HuH-7 (cell line): ENCODE data around the gene TNS3.

Source experiments
- DNase-seq: peaks from one replicate; pipeline ENCODE4 v3.0.0; 2011; ENCODE audit warnings: low spot score

TNS3 gene

DNA sequence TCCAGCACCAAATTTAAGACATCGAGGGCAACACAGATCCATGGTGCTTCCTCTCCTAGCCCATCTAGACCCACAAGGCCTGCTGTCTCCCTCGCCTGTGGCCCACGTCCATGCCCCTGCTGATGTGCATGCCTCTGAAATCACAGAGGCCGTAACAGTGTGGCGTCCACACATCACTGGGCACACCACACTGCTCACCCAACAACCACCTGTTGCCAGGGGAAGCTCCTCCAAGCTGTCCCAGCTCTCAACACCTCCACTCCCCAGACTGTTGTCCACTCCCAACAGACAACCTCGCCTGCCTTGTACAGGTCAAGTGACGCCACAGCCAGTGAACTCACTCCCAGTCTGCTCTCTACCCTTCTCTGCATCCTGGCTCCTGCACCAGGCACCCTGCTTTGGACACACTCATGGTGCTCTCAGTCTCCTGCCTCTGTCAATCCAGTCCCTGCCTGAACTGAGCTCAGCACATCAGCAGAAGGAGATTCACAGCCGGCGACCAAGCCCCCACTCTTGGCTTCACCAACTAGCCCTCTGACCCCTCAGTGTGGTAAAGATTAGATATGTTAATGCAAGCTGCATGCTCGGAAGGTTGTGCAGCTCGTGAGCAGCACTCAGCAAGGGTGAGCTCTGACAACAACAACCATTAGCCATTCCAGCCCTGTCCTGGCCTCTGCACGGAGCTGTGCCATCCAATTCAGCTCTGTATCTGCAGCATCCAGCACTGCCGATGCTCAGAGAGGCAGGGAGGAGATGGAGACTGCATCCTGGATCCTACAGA lies 197.0 kb downstream of the TNS3 start:
- no peak for DNase-seq

DNA sequence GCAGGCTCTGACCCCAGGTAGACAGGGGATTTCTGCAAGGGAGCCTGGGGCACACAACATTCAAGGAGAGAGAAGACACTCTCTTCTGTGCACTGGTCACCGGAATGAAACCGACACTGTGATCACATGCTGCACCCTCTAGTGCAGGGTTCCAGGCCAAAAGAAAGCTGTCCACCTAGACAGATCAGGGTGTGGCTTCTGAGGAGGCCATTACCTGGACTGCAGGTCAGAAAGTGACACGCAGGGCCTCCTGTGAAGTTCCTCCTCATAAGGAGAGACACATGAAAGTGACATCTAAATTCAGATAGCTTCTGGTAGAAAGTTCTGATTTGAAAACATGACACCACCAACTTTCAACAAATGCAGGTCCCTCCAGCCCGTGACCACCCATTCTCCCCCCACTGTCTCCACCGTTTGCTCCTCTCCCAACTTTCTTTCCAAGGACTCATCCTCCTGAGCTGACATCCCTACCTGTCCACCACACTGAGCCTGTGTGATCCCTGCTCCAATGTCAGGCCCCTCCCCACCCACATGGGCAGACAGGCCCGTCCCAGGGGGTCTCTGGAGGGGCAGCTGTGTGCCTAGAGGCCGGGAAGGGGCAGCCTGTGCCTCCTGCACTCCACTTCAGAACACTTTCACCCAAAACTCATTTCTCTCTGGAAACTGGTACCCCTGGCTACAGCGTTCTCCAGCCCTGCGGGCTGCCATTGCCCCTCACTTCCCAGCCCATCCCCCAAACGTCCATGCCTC lies 198.0 kb downstream of the TNS3 start:
- no peak for DNase-seq

DNA sequence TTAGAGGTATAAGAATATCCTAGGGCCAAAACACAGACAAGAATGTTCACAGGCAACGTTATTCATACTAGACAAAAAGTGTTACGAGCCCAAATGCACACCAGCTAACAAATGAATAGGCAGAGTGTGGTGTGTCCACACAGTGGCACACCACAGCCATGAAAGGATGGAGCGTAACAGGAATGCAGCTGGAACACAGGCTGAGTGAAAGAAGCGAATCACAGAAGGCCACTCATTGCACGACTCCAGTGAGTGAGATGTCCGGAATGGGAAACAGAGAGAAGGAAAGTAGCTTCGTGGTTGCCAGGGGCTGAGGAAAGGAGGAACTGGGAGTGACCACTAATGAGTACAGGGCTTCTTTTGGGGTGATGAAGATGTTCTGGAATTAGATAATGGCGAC lies 198.8 kb downstream of the TNS3 start:
- DNase-seq = no peak

DNA sequence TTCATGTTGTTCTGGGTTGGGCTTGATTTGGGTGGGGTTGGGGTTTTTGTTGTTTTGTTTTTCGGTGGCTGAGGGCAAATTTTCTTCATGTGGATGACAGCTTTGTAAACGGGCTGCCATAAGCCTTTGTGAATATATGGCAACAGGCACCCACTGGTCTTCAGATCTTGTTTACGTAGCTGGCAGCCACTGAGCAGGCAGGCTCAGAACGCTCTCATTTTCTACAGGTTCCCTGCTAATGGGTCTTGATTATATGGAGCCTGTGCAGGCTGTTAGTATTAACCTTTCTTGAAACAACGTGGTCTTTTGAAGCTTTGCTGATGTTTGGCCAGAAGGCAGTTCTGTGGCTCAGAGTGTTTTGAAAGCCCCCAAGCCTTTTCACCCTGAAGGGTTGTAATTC lies 199.7 kb downstream of the TNS3 start:
- no peak for DNase-seq

DNA sequence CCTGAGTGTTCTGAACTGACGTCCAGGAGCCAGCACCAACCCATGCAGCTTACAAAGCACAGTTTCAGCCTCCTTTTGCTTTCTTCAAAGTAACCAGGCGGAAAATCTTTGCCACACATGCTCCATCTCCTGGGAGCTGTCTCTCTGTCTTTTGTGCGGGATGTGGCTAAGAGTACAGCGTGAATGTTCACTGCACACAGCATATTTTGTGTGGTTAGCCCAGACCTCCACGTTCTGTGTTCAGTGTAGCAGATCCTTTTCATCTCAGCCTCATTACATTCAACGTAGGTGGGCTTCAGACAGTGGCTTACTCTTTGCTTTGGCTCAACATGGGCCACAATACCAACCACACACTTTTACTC lies 200.8 kb downstream of the TNS3 start:
- DNase-seq = no peak

GRCh38 chr7:47380325-47381133 lies 201.4 kb downstream of the TNS3 start:
- DNase-seq = peak; percentile 48

- peak; percentile 55 for DNase-seq
Measured at GRCh38 chr7:47379629-47380324, 202.1 kb downstream of the TNS3 start.

DNA sequence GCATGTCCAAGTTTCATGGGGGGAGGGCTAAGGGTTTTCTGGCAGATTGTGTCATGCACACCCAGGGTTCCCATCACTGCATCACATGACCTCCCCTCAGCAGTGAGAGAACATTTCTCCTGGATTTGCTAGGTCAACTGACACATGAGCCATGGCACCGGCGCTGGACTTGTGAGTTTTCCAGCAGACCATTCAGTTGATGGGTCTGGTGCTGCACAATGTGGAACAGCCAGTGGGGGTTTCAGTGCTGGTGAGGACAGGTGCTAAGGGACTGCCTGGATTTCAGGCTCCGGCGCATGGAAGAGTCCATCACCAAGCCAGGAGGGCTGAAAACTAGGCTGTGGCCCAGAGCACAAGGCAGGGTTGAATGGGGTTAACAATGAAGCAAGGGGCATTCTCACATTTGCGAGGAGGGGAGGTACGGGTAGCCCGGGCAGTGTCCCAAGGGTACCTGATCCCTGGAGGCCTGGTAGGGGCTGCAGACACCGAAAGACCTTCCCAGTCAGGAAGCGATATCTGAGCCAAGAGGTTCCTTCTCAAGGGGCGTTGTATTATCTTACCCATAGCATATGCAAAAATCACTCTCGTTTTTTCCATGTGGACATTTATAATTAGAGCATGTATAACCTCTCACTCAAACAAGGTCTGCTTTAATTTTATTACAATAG lies 203.0 kb downstream of the TNS3 start:
- no peak for DNase-seq

DNA sequence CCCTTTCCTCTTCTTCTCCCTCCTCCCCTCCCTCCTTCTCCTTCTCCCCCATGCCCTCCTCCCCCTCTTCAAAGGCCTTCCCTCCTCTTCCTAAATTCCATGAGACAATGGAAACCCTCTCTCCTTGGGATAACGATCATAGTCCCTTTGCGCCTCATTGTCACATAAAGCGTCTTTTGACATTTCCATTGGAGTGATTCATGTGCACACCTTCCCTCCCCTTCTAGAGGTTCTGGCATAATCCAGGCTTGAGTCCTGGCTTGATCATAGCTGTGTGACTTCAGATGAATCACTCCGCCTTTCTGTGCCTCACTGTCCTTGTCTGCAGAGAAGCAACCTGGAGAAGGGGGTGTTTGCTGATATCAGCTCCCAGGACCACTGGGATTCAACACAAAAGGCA lies 204.2 kb downstream of the TNS3 start:
- no peak for DNase-seq

GRCh38 chr7:47376991-47377616 lies 204.8 kb downstream of the TNS3 start:
- no peak for DNase-seq

DNA sequence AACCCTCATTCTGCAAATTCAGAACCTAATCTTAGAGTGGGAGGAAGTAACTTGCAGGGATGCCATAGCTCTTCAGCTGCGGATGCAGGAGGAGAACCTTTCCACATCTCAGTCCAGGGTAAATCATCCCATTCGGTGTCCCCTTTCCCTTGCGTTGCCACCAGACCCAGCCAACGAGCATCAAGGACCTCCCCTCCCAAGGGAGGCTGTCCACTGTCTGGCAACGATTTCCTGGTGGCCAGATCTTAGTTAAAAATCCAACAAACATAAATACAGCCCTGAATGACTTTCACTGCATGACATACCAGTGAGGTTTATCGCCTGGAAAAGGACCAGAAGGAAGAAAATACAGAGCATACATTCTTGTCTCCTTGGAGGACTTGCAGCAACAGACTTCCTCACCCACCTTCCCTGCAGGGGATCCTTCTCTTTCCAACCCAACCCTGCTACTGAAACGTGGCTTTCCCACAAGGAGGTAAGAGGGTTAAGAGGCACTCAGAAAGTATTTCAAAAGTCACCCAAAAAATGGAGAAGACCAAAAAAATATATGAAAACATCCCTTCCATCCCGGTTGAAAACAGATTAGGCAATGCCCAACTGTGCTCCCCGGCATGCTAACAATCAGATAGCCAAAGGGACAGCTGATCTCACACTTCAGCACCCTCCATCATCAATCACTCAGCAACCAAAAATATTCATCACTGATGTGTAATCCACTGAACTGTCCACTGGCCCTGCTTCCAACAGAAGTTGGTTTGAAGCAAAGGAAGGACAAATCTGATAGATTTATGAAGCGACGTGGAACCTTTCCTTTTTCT lies 206.6 kb downstream of the TNS3 start:
- no peak for DNase-seq

DNA sequence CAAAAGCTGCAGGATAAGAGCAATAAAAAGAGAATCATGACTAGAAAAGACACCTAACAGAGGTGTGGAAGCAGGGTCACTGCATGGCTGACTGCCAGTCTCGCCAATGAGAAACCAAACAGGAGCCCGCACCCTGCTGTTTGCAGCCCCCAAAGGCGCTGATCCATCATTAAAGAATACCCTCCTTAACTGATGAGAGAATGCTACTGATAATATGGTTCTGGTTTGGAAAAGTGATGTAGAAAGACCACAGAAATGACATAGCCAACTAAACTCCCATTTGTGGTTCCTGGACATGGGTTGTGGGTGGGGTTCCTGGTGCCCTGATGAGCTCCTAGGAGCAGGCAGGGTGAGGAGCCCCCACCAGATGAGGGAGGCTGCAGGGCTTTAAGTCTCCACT lies 207.4 kb downstream of the TNS3 start:
- no peak for DNase-seq

- DNase-seq = no peak
Measured at GRCh38 chr7:47373871-47374451, 207.9 kb downstream of the TNS3 start.

- peak; percentile 34 for DNase-seq
Measured at GRCh38 chr7:47371733-47372368, 210.1 kb downstream of the TNS3 start.

DNA sequence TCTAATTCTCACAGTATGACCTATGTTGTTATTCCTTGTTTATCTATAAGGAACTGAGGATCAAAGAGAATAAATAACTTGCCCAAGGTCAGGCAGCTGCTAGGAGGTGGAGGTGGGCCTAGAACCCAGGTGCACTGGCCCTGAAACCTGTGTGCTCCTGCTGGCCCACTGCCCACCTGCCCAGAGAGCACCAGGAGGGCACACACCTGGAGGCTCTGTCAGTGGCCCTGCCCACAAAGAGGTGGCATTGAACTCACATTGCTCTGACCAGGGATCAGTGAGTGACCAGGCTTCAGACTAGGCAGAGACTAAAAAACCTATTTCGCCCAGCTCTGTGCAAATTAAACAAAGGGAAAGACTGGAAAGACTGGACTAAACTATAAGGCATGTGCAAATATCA lies 210.6 kb downstream of the TNS3 start:
- DNase-seq = no peak

DNA sequence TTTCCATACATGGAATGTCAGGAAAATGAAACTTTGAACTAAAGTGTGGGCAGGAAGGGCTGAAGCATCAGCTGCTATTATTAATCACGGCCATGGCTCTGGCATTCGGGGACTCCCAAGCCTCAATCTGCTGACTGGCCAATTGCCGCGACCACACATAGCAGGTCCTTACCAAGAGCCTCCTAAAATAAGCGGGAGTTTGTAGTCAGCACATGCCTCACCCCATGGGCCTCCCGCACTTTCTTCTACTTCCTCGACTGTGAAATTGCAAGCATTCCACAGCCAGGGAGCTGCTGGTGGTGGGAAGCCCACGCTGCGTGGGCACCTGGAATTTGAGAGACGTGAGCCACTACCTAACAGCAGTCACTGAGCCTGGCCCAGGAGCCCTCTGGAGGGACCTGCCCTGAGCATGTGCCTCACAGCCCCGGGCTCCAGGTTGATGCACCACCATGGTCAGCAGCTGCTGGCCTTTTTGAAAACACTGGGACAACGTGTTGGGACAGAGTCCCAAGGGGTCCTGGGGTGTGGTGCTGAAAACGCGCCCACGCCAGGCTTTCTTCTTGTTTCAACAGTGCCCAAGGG lies 211.4 kb downstream of the TNS3 start:
- no peak for DNase-seq

DNA sequence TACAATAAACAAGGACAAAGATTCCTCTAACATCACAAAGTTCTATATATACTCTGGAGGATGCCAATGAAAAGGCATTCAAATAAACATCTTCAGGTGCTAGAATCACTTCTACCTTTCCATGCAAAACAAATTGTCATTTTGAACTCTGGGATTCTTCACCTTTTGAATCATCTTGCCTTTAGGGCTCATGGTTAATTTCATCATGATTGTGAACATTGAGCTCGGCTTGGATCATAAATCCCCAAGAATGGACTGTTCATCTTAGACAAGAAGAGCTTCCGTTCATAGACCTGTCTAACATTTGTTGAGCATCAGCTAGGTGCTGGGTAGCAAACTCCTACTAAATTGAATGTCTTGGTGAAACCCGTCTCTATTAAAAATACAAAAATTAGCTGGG lies 212.2 kb downstream of the TNS3 start:
- no peak for DNase-seq

DNA sequence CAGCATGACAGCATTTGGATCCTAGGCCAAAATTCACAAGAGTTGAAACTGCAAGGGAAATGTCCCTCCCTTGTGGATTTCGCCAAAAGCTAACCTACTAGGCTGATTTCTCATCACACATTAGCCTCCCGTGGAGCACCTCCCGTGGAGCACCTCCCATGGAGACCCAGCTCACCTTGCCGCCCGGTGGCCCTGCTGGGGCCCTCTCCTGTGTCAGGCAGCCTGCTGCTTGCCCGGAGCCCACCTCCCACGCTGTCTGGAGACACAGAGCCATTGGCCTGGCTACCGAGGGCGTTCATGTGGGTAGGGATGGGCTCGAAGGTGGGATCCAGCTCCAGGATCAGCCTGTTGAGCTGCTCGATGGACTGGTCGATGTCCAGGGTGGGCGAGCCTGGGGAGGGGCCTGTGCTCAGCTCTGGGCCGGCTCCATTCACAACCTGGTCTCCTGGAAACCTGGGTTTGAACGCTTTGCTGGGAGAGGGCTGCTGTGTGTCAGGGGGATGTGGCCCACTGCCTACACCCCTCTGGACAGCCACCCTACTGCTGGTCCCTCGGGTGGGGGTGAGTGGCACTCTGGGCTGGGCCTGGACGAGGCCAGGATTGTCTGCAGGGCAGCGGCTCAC lies 213.6 kb downstream of the TNS3 start:
- no peak for DNase-seq

DNA sequence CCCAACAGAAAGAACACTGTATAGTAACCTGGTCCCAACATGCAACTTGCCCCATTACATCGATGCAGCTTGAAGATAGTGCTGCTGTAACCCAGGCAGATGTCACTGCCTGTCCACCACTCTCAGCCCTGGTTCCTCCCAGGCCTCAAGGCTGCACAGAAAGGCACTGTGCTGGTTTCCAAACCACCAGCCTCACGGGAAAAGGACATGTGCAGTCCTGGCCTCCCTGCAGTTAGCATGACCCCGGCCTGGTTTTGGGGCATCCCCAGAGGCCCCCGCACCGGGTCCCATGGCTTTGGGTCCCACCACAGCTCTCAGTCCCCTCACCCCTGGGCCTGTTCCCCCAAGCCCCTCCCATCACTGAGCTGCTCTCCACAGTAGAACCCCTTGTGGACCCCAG lies 214.5 kb downstream of the TNS3 start:
- DNase-seq = no peak
